Endothelial cell of umbilical vein (primary cell): ENCODE data around the gene PPFIA1. TPM values are rescaled to one million over a fixed set of nuclear protein-coding genes. Genes with fewer than 3 reads are reported as not detected.

ENCODE experiments used
- BruUV-seq: library from RNA; stranded (reverse); fragments of 400-500 nt; replicated peaks from 2 replicates; lab custom pipeline; 2021; lab: Mats Ljungman, UMichigan
- CTCF ChIA-PET: fragments of 300-600, 350-600 bp; sonication (Branson Sonifier 250); formaldehyde crosslinking; loops from one replicate; lab custom pipeline; 2021; ENCODE audit warnings: antibody characterized with exemption, inconsistent platforms; lab: Charles Lee
- POLR2A ChIA-PET: fragments of 300-600, 350-600 bp; sonication (Branson Sonifier 250); formaldehyde crosslinking; loops from one replicate; lab custom pipeline; 2021; ENCODE audit warnings: antibody characterized with exemption, inconsistent platforms; lab: Charles Lee
- DNase-seq: peaks from one replicate; pipeline ENCODE4 v3.0.0-alpha.2; 2011; ENCODE audit warnings: low read depth, low spot score
- FAIRE-seq: peaks from 2 replicates; lab custom pipeline; 2011; peaks lifted over from hg19 to GRCh38; lab: Jason Lieb, UNC
- H2AFZ ChIP-seq: 2 replicates; pipeline ENCODE4 v1.6.0; 2012; ENCODE audit warnings: low read depth, low read length, control low read depth, inconsistent platforms
- H3K27ac ChIP-seq: 2 replicates; pipeline ENCODE4 v1.5.1; 2011; ENCODE audit warnings: low read depth, mild to moderate bottlenecking, control low read depth, low read length, moderate library complexity; ENCODE audit not compliant: insufficient read depth
- H3K27me3 ChIP-seq, 2 experiments: 2 replicates each; pipeline versions ENCODE4 v1.6.0 to v1.6.1; 2011; ENCODE audit warnings: low read length in 2 of 2, mixed read lengths in 1 of 2; ENCODE audit not compliant: control insufficient read depth in 2 of 2, insufficient read depth in 2 of 2
- H3K36me3 ChIP-seq, 2 experiments: 2 replicates in 1 of 2; 3 replicates in 1 of 2; pipeline ENCODE4 v1.5.1; 2011; ENCODE audit warnings: low read length in 2 of 2, mild to moderate bottlenecking in 1 of 2, moderate library complexity in 1 of 2; ENCODE audit not compliant: control insufficient read depth in 2 of 2, insufficient read depth in 2 of 2; ENCODE audit errors: extremely low read depth in 1 of 2
- H3K4me1 ChIP-seq: 3 replicates; pipeline ENCODE4 v1.5.1; 2011; ENCODE audit warnings: mild to moderate bottlenecking, low read length; ENCODE audit not compliant: control insufficient read depth, insufficient read depth; ENCODE audit errors: extremely low read depth
- H3K4me2 ChIP-seq: 2 replicates; pipeline ENCODE4 v1.6.1; 2011; ENCODE audit warnings: low read length, control low read depth, mixed read lengths; ENCODE audit not compliant: insufficient read depth
- H3K4me3 ChIP-seq, 3 experiments: fragments of 200-600 bp in 1 of 3; sonication (generic), shearing (Covaris generic) in 1 of 3; replicated peaks in 1 of 3; 2 replicates each; pipeline ENCODE4 v1.5.1; 2011 to 2016; ENCODE audit warnings: control low read depth in 3 of 3, low read length in 3 of 3, mild to moderate bottlenecking in 2 of 3, inconsistent platforms in 1 of 3, low read depth in 1 of 3, moderate library complexity in 1 of 3; ENCODE audit not compliant: insufficient read depth in 1 of 3
- H3K79me2 ChIP-seq: 2 replicates; pipeline ENCODE4 v1.6.0; 2012; ENCODE audit warnings: low read length, inconsistent platforms; ENCODE audit not compliant: control insufficient read depth, insufficient read depth
- H3K9ac ChIP-seq: replicated peaks from 2 replicates; pipeline ENCODE3; 2011; ENCODE audit warnings: low read length, control low read depth; ENCODE audit not compliant: insufficient read depth; ENCODE audit errors: extremely low read depth
- H3K9me1 ChIP-seq: replicated peaks from 3 replicates; pipeline ENCODE4 v1.6.0; 2011; ENCODE audit warnings: mild to moderate bottlenecking, low read length; ENCODE audit not compliant: control insufficient read depth, insufficient read depth; ENCODE audit errors: extremely low read depth
- H3K9me3 ChIP-seq: replicated peaks from 2 replicates; pipeline ENCODE4 v1.5.1; 2012; ENCODE audit warnings: low read length, inconsistent platforms; ENCODE audit not compliant: control insufficient read depth, insufficient read depth
- H4K20me1 ChIP-seq: replicated peaks from 2 replicates; pipeline ENCODE3; 2011; ENCODE audit warnings: mild to moderate bottlenecking, low read length; ENCODE audit not compliant: control insufficient read depth, insufficient read depth; ENCODE audit errors: extremely low read depth
- CTCF ChIP-seq, 2 donors: IDR thresholded peaks; 1 replicate in 1 of 2; 2 replicates in 1 of 2; pipeline ENCODE4 v1.5.1; 2011; ENCODE audit warnings: low read length in 2 of 2, mild to moderate bottlenecking in 2 of 2, moderate library complexity in 2 of 2, control low read depth in 1 of 2, inconsistent platforms in 1 of 2, low read depth in 1 of 2; ENCODE audit not compliant: insufficient read depth in 1 of 2; ENCODE audit errors: extremely low read depth in 1 of 2
- EZH2 ChIP-seq: IDR thresholded peaks from 2 replicates; pipeline ENCODE4 v1.6.1; 2012; ENCODE audit warnings: borderline replicate concordance, low read depth, mild to moderate bottlenecking, moderate library complexity, low read length, inconsistent platforms; ENCODE audit not compliant: severe bottlenecking
- FOS ChIP-seq: IDR thresholded peaks from 2 replicates; pipeline ENCODE4 v1.6.1; 2011; ENCODE audit warnings: mild to moderate bottlenecking, low read length, moderate library complexity, borderline replicate concordance; ENCODE audit not compliant: insufficient read depth
- GATA2 ChIP-seq: IDR thresholded peaks from 2 replicates; pipeline ENCODE4 v1.7.0; 2011; ENCODE audit warnings: low read depth, mild to moderate bottlenecking, moderate library complexity, mixed read lengths, low read length; ENCODE audit not compliant: insufficient read length, insufficient read depth
- JUN ChIP-seq: IDR thresholded peaks from 2 replicates; pipeline ENCODE4 v1.6.1; 2011; ENCODE audit warnings: borderline replicate concordance, low read depth; ENCODE audit not compliant: insufficient read length, insufficient read depth
- MYC ChIP-seq: IDR thresholded peaks from one replicate; pipeline ENCODE4 v1.6.1; 2011; ENCODE audit warnings: mild to moderate bottlenecking, low read depth, low read length
- POLR2A ChIP-seq: IDR thresholded peaks from 2 replicates; pipeline ENCODE4 v1.6.1; 2012; ENCODE audit warnings: low read depth, mild to moderate bottlenecking, control low read depth, low read length
- POLR2AphosphoS5 ChIP-seq: IDR thresholded peaks from 2 replicates; pipeline ENCODE4 v1.6.1; 2012; ENCODE audit warnings: low read depth, mild to moderate bottlenecking, control low read depth, low read length, moderate library complexity; ENCODE audit not compliant: insufficient read depth
- dilution Hi-C: fragments of 300-500 bp; cut with MboI; formaldehyde crosslinking; loops from one replicate; pipeline ENCODE4 v1.15.0; 2019; ENCODE audit warnings: low sequenced_read_pairs; ENCODE audit not compliant: extremely low pct_ligation_motif_present
- intact Hi-C: fragments of 100-400 bp; cut with micrococcal nuclease; formaldehyde crosslinking; loops from one replicate; pipeline ENCODE4 v1.10.0; 2022
- polyA plus RNA-seq, 4 experiments: library from polyadenylated mRNA; depleted of rRNA in 3 of 4; stranded (reverse) in 3 of 4; unstranded in 1 of 4; fragments of >200 nt; gene quantifications; 2 replicates each; pipeline versions ENCODE4 v1.2.1 to v1.2.3, GENCODE V29; 2011 to 2012; ENCODE audit warnings: missing spikeins in 1 of 4
- total RNA-seq: library from RNA; stranded (reverse); gene quantifications from 2 replicates; pipeline ENCODE4 v1.2.3, GENCODE V29; 2021
- TF ChIP-seq, protein P1 (sequence below): IDR thresholded peaks from 2 replicates; pipeline ENCODE4 v1.6.1; 2011; ENCODE audit not compliant: insufficient read depth, insufficient read length

PPFIA1 gene
- total and polyA plus RNA-seq, 2 donors (not counting 3 experiments of a cell fraction or from before 2014, with no cell fraction given) = 44.3 to 60.9 TPM

- dilution Hi-C loops = no loop called here
- Histone ChIP-seq H3K9ac (no peak overlapping the region), H3K36me3 (peaks cover 44 to 68% of the 10 kb centered on the region in 2 experiments), H4K20me1 (peaks cover 3% of the 10 kb centered on the region), H3K4me3 (no peak overlapping the region), H3K27me3 (no peaks in the 10 kb centered on the region), H3K9me1 (no peaks in the 10 kb centered on the region), H3K9me3 (no peaks in the 10 kb centered on the region), H3K79me2 (peaks cover 11% of the 10 kb centered on the region), H3K27ac (no peak overlapping the region), H2AFZ (no peak overlapping the region), H3K4me2 (no peak overlapping the region), H3K4me1 (peaks cover 10% of the 10 kb centered on the region)
- FAIRE-seq = no peak
- intact Hi-C loops = no loop called here
- ChIA-PET POLR2A (no interaction called here), CTCF (no interaction called here)
- DNase-seq = no peak
- TF ChIP-seq POLR2A (no peak), EZH2 (no peak), MYC (no peak), CTCF (IDR thresholded peaks at IDR 0.05; ENCODE audit: extremely low read depth in 1 of 2, insufficient read depth in 1 of 2, low read depth in 1 of 2, low read length in 2 of 2) (no peak), GATA2 (no peak), FOS (no peak), JUN (no peak), POLR2AphosphoS5 (no peak)
- TF ChIP-seq, protein P1, sequence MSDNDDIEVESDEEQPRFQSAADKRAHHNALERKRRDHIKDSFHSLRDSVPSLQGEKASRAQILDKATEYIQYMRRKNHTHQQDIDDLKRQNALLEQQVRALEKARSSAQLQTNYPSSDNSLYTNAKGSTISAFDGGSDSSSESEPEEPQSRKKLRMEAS = no peak
- no TSS peak for BruUV-seq
Observed at GRCh38 chr11:70420496-70420895, 150.0 kb downstream of the PPFIA1 start.
